OCI-LY7 (cell line): ENCODE data around the gene ISY1.

Experiments used
- EZH2phosphoT487 ChIP-seq: fragments of 200-600 bp; sonication (generic); IDR thresholded peaks from 2 replicates; pipeline ENCODE4 v1.6.1; 2018; ENCODE audit warnings: low read depth, borderline replicate concordance, mild to moderate bottlenecking, mixed run types, antibody characterized with exemption, low read length, moderate library complexity, mixed read lengths
- TF ChIP-seq, protein P1 (sequence below): fragments of 200-600 bp; sonication (generic); conservative IDR thresholded peaks from 2 replicates; pipeline ENCODE4 v1.5.1; 2014; ENCODE audit warnings: mild to moderate bottlenecking, antibody characterized with exemption, low read length, moderate library complexity, mixed read lengths

DNA sequence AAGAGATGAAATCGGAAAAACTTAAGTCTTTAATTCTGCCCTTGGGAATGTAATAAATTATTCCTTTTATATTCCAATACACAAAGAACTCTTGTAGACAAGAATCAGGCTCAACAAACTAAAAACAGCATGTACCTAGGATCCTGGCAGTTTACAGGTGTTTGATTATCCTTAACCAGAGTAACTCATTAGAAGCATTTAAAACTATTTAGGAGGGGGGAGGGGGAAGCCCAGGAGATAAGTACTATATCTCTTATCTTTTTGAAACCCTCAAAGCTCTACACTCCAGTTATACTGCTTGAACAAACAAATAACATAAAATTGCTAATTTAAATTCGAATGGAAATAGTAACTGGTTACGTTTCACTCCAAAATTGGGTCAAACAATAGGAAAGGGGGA is 21.0 kb upstream of the ISY1 start:
- TF ChIP-seq, protein P1, sequence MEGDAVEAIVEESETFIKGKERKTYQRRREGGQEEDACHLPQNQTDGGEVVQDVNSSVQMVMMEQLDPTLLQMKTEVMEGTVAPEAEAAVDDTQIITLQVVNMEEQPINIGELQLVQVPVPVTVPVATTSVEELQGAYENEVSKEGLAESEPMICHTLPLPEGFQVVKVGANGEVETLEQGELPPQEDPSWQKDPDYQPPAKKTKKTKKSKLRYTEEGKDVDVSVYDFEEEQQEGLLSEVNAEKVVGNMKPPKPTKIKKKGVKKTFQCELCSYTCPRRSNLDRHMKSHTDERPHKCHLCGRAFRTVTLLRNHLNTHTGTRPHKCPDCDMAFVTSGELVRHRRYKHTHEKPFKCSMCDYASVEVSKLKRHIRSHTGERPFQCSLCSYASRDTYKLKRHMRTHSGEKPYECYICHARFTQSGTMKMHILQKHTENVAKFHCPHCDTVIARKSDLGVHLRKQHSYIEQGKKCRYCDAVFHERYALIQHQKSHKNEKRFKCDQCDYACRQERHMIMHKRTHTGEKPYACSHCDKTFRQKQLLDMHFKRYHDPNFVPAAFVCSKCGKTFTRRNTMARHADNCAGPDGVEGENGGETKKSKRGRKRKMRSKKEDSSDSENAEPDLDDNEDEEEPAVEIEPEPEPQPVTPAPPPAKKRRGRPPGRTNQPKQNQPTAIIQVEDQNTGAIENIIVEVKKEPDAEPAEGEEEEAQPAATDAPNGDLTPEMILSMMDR, result no peak
- TF ChIP-seq EZH2phosphoT487, result no peak
